Stimulated activated naive CD8-positive, alpha-beta T cell treated with anti-CD3 and anti-CD28 coated beads, Interleukin-15, Interleukin-2, amounts not matched to agents 100 ng/mL and 50 ng/mL, for 24 hours (primary cell): ENCODE measurements around the gene CD302.

ENCODE experiments used
- H3K27ac Mint-ChIP-seq: one replicate; pipeline ENCODE4 v1.8.0; 2021; ENCODE audit warnings: mild to moderate bottlenecking, mixed read lengths
- H3K27me3 Mint-ChIP-seq: one replicate; pipeline ENCODE4 v1.8.0; 2021; ENCODE audit warnings: mixed read lengths
- H3K36me3 Mint-ChIP-seq: one replicate; pipeline ENCODE4 v1.8.0; 2021; ENCODE audit warnings: low read depth, mixed read lengths
- H3K4me1 Mint-ChIP-seq: one replicate; pipeline ENCODE4 v1.8.0; 2021; ENCODE audit warnings: low read depth, mixed read lengths
- H3K4me3 Mint-ChIP-seq: one replicate; pipeline ENCODE4 v1.8.0; 2021; ENCODE audit warnings: mild to moderate bottlenecking, mixed read lengths
- H3K9me3 Mint-ChIP-seq: one replicate; pipeline ENCODE4 v1.8.0; 2021; ENCODE audit warnings: mixed read lengths

Gene CD302

GRCh38 chr2:159783556-159783955 is 14.5 kb downstream of the CD302 start:
- no peaks in the 10 kb centered on the region for H3K4me1 Mint-ChIP-seq
- no peaks in the 10 kb centered on the region for H3K9me3 Mint-ChIP-seq
- no peak overlapping the region for H3K4me3 Mint-ChIP-seq
- no peaks in the 10 kb centered on the region for H3K27me3 Mint-ChIP-seq
- H3K27ac Mint-ChIP-seq: no peak overlapping the region
- H3K36me3 Mint-ChIP-seq: no peaks in the 10 kb centered on the region

- Mint-ChIP-seq H3K27me3 (no peaks in the 10 kb centered on the region), H3K36me3 (peaks cover 9% of the 10 kb centered on the region), H3K27ac (no peak overlapping the region), H3K4me3 (no peak overlapping the region), H3K9me3 (no peaks in the 10 kb centered on the region), H3K4me1 (no peaks in the 10 kb centered on the region)
Observed at GRCh38 chr2:159776321-159776720, 21.7 kb downstream of the CD302 start.

DNA sequence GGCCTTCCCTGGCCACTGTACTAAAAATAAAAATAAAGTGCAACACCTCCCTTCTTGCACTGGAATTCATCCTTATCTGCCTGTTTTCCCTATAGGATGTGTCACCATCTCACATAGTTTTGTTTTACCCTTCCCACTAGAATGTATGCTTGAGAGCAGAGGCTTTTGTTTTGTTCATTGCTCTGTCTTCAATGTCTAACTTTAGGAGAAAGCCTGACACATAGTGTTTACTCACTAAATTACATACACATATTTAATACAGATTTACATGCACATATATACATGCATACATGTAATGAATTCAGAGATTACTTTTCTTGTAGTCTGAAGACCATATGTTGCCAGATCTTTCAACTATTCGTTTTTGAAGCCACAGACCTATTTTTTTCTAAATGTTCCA is 23.0 kb downstream of the CD302 start:
- H3K27me3 Mint-ChIP-seq: no peaks in the 10 kb centered on the region
- no peaks in the 10 kb centered on the region for H3K9me3 Mint-ChIP-seq
- no peak overlapping the region for H3K4me3 Mint-ChIP-seq
- H3K36me3 Mint-ChIP-seq: peaks cover 18% of the 10 kb centered on the region
- H3K4me1 Mint-ChIP-seq: no peaks in the 10 kb centered on the region
- no peak overlapping the region for H3K27ac Mint-ChIP-seq

DNA sequence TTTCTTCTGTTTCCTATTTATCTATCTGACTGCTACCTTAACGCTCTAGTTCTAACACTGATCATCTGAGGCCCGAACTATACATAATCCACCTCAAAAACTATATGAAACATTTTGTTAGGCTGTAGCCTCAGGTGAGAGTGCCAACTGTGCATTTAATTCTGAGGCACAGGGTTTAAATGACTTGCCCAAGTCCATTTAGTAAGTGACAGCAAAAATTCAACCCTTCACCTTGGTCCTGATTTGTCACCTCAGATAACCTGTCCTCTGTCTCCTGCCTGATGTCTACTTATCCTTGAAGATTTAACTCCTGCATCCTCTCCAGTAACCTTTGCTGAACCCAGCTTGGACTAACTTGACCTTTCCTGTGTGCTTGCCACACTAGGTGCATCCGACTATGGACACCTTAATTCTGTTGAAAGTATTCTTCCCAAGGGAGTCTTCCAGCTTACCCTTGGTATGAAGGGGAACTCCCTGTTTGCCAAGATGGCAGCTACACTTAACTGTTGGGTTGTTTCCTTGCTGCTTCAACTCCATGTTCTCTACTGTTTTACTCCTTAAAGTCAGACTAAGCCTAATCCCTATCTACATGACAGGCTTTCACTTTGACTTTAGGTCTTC is 23.5 kb downstream of the CD302 start:
- Mint-ChIP-seq H3K27ac (no peak overlapping the region), H3K36me3 (peaks cover 18% of the 10 kb centered on the region), H3K4me3 (no peak overlapping the region), H3K9me3 (no peaks in the 10 kb centered on the region), H3K4me1 (no peaks in the 10 kb centered on the region), H3K27me3 (no peaks in the 10 kb centered on the region)

GRCh38 chr2:159773886-159774285 is 24.1 kb downstream of the CD302 start:
- Mint-ChIP-seq H3K27me3 (no peaks in the 10 kb centered on the region), H3K27ac (no peak overlapping the region), H3K4me3 (no peak overlapping the region), H3K9me3 (no peaks in the 10 kb centered on the region), H3K4me1 (no peaks in the 10 kb centered on the region), H3K36me3 (peaks cover 22% of the 10 kb centered on the region)

DNA sequence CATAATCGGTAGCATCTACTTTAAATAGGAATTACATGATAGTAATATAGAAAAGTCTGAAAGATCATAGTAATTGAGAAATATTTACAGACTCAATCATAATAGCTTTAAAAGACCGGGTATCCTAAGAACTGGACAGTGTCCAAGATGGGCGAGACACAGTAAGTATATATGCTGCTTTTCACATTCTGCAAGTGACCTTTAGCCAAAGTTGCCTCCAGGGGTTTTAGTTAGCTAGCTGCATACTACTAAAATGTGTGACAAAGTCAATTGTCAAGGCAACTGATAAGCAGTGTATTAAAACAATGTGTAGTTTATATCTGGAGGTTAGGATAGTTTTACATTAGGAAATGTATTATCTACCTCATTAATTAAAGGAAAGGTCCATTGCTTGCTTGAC is 24.6 kb downstream of the CD302 start:
- Mint-ChIP-seq H3K27ac (no peak overlapping the region), H3K9me3 (no peaks in the 10 kb centered on the region), H3K4me3 (no peak overlapping the region), H3K4me1 (no peaks in the 10 kb centered on the region), H3K27me3 (no peaks in the 10 kb centered on the region), H3K36me3 (peaks cover 27% of the 10 kb centered on the region)

DNA sequence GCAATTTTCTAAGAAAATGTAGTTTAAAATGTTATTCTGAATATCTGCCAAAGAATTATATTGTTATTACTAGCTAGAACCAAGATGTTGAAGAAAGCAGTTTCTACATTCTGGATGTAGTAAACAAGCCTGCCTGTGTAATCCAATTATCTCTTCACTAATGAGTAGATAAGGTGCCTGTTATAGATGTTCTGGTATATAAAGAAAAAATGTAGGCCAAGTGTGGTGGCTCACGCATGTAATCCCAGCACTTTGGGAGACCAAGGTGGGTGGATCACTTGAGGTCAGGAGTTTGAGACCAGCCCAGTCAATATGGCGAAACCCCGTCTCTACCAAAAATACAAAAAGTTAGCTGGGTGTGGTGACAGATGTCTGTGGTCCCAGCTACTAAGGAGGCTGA is 28.9 kb downstream of the CD302 start:
- Mint-ChIP-seq H3K4me3 (no peak overlapping the region), H3K27me3 (no peaks in the 10 kb centered on the region), H3K27ac (no peak overlapping the region), H3K9me3 (no peaks in the 10 kb centered on the region), H3K4me1 (peaks cover 4% of the 10 kb centered on the region), H3K36me3 (peaks cover 58% of the 10 kb centered on the region)

DNA sequence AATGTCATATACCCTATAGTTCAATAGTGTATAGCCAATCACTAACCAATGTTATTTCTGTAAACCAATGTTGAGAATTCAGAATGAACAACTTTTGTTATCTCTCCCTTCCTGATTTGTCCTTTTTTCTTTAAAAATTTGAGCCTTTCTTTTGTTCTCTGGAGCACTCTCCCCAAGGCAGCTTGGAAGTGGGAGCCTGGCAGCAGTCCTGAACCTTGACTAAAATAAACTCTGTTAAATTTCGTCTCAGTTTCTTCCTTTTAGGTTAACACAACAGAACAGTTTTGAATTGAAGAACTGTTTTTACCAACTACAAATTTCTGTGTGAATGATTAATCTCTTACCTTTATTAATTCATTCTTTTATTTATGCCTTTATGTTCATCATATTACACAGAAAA is 35.9 kb downstream of the CD302 start:
- Mint-ChIP-seq H3K36me3 (peaks cover 75% of the 10 kb centered on the region), H3K4me3 (no peak overlapping the region), H3K9me3 (no peaks in the 10 kb centered on the region), H3K4me1 (peaks cover 4% of the 10 kb centered on the region), H3K27ac (peak overlapping the region; percentile 8), H3K27me3 (no peaks in the 10 kb centered on the region)

DNA sequence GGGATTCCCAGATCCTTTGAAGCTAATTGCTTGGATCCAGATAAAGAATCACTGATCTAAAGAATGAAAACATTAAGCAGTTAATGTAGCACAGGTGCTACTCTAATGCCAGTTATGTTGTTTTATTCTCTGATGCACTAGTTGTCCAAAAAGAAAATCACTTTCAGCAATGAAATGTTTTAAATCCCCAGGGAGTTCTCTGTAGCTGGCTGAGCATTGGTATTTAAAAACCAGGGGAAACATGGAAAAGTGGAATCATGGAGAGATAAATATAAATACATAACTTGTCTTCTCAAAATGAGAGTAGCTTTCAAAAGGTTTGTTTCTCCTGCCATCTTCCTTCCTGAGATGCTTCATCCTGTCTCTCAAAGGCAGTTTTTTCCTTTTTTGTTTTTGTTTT is 37.7 kb downstream of the CD302 start:
- H3K27me3 Mint-ChIP-seq: no peaks in the 10 kb centered on the region
- H3K4me1 Mint-ChIP-seq: no peaks in the 10 kb centered on the region
- H3K4me3 Mint-ChIP-seq: no peak overlapping the region
- no peaks in the 10 kb centered on the region for H3K9me3 Mint-ChIP-seq
- no peak overlapping the region for H3K27ac Mint-ChIP-seq
- peaks cover 64% of the 10 kb centered on the region for H3K36me3 Mint-ChIP-seq

- Mint-ChIP-seq H3K27ac (no peak overlapping the region), H3K27me3 (no peaks in the 10 kb centered on the region), H3K9me3 (no peaks in the 10 kb centered on the region), H3K4me1 (no peaks in the 10 kb centered on the region), H3K36me3 (peaks cover 58% of the 10 kb centered on the region), H3K4me3 (no peak overlapping the region)
Observed at GRCh38 chr2:159759577-159759976, 38.4 kb downstream of the CD302 start.

DNA sequence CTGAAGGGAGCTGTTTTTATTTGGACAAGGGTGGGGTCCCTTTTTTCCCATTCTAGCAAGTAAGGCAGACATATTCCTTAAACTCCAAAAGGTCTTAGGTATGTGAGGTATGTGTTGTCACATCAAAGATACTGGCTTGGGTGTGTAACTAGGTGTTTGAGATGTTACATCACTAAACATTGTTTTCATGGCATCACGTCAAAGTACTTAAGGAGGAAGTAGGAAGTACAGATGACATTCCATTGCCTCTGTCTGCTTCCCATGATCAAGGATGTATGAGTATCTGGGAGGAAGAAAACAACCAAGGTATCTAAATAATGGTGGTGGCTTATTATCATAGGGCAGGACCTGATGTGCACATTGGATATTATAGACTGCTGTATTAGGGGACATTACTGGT is 39.3 kb downstream of the CD302 start:
- Mint-ChIP-seq H3K4me1 (no peaks in the 10 kb centered on the region), H3K36me3 (peaks cover 51% of the 10 kb centered on the region), H3K27ac (no peak overlapping the region), H3K27me3 (no peaks in the 10 kb centered on the region), H3K4me3 (no peak overlapping the region), H3K9me3 (no peaks in the 10 kb centered on the region)

- Mint-ChIP-seq H3K27me3 (no peaks in the 10 kb centered on the region), H3K4me3 (no peak overlapping the region), H3K27ac (no peak overlapping the region), H3K36me3 (peaks cover 47% of the 10 kb centered on the region), H3K4me1 (no peaks in the 10 kb centered on the region), H3K9me3 (no peaks in the 10 kb centered on the region)
Observed at GRCh38 chr2:159758239-159758638, 39.8 kb downstream of the CD302 start.

DNA sequence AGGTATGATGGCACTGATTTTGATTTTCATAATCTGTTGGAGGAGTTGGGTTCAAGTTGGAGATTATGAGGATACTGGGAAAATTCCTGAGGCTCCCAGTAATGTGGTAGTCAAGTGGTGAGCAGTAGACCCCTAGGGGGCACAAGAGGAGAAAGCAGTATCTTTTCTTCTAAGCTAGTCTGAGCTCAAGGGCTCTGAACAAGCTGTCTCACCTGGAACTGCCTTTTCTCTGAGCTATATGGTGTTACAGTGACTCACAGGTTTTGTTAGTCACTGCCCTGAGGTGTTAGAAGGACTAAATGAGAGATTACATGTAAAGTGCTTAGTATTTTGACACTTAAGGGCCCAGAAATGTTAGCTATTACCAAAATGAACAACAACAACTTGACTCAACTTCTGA is 42.2 kb downstream of the CD302 start:
- H3K9me3 Mint-ChIP-seq: no peaks in the 10 kb centered on the region
- H3K27me3 Mint-ChIP-seq: no peaks in the 10 kb centered on the region
- H3K36me3 Mint-ChIP-seq: peaks cover 55% of the 10 kb centered on the region
- no peak overlapping the region for H3K27ac Mint-ChIP-seq
- no peaks in the 10 kb centered on the region for H3K4me1 Mint-ChIP-seq
- no peak overlapping the region for H3K4me3 Mint-ChIP-seq

GRCh38 chr2:159755014-159755413 is 43.0 kb downstream of the CD302 start:
- Mint-ChIP-seq H3K36me3 (peaks cover 48% of the 10 kb centered on the region), H3K27ac (no peak overlapping the region), H3K4me1 (no peaks in the 10 kb centered on the region), H3K9me3 (no peaks in the 10 kb centered on the region), H3K27me3 (no peaks in the 10 kb centered on the region), H3K4me3 (no peak overlapping the region)

GRCh38 chr2:159753797-159754196 is 44.2 kb downstream of the CD302 start:
- Mint-ChIP-seq H3K27me3 (no peaks in the 10 kb centered on the region), H3K4me1 (no peaks in the 10 kb centered on the region), H3K4me3 (no peak overlapping the region), H3K27ac (no peak overlapping the region), H3K36me3 (peaks cover 46% of the 10 kb centered on the region), H3K9me3 (no peaks in the 10 kb centered on the region)

GRCh38 chr2:159750873-159751272 is 47.1 kb downstream of the CD302 start:
- Mint-ChIP-seq H3K4me3 (no peak overlapping the region), H3K27ac (no peak overlapping the region), H3K4me1 (peaks cover 3% of the 10 kb centered on the region), H3K36me3 (peaks cover 55% of the 10 kb centered on the region), H3K9me3 (no peaks in the 10 kb centered on the region), H3K27me3 (no peaks in the 10 kb centered on the region)
